GM18499 (cell line): ENCODE results near the gene TENM3.
"Not testable (repeated sequence)": the region's sequence is repeated elsewhere in the genome, so short reads cannot be mapped to it uniquely, and the experiment has no call there.

Source experiments
- ATAC-seq: cut with Tn5 transposase; IDR thresholded peaks from one replicate; pipeline ENCODE4 v1.9.1; 2021; ENCODE audit warnings: moderate number of reproducible peaks; ENCODE audit not compliant: insufficient read depth, unreplicated experiment

The TENM3 gene

DNA sequence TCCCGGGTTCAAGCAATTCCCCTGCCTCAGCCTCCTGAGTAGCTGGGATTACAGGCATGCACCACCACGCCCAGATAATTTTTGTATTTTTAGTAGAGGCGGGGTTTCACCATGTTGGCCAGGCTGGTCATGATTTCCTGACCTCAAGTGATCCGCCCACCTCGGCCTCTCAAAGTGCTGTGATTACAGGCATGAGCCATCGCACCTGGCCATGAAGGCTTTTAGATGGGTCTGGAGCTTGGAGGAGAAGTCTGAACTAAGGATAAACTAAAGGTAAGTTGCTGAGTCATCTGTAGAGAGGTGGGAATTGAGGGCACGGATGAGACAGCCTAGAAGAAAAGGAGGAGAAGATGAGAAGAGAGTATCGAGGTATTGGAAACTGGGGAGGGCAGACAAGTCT lies at the start of gene TENM3:
TSS of gene TENM3 (plus strand) at position 199 of the 400 bp plus-strand sequence. CDS start 80,619 bp downstream, outside the sequence.
- not testable (repeated sequence) for ATAC-seq

DNA sequence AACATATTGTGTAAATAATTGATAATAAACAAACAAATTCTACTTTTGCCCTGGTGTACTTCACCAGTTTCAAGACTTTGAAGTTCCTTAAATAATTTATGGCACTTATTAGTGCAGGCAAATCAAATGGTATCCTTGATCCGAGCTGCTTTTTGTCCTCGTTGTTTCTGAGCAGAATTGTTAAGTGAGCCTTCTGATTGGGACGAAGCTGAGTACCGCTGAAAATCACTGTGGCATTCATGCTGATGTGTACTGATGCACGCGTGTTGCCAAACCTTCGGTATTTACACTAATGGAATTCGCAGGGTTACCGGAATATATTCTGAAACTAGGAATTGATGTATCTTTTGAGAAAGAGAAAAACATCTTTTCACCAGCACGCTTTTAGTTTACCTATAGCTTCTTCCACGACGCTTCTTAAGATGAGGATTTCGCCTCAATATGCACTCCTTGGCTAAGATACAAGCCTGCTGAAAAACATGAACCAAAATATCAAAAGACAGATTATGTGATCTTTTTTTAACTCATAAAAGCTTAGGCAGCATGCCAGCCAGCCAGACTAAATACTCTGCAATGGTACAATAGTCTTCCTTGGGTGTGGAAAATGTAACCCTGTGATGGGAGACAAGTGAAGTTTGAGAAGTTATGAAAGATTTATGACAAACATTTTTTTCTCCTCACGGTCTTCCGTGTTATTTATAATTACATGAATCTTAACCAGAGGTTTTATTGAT lies 48.9 kb upstream of the TENM3 start:
- no peak for ATAC-seq

DNA sequence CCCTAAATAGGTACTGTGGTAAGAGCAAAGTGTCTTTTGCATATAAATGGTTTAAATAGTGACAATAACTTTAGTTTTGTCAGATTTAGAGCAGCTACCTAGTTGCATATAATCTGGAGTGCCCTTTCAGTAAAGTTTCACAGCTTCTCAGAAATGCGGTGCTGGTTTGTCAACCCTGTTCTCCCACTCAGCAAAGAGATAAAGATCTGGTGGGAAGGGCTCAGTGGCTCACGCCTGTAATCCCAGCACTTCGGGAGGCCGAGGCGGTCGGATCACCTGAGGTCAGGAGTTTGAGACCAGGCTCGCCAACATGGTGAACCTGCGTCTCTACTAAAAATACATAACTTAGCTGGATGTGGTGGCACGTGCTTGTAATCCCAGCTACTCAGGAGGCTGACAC lies 45.6 kb upstream of the TENM3 start:
- ATAC-seq: no peak

DNA sequence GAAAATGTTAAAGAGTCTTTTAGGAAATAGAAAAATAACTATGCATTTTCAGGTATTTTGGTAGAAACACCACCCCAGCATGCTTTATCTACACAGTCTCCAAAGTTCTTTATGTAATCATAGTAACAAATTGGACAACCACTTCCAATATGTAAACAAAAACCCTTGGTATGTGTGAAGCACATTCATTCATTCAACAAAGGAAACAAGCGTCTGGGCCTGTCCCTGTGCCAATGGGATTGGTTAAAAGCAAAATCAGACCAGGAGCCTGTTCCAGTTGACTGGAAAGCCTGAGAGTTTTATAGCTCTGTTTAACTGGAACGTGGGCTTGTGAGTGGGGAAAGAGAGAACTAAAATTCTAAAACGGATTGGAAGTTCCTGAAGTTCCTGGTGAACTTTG lies 41.3 kb upstream of the TENM3 start:
- ATAC-seq: no peak

DNA sequence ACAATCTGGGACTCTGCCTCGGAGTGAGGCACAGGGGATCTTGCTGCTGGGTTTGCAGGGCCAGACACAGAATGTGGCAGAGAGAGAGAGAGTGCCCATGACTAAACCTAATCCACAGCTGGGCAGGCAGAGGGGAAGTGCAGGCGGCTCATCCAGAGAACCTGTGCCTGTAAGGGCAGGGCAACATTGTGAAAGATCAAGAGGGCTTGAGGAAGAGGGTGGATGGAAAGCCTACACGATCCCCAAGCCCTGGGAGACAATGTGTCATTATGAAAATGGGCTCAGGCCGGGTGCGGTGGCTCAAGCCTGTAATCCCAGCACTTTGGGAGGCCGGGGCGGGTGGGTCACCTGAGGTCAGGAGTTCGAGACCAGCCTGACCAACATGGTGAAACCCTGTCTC lies 40.6 kb upstream of the TENM3 start:
- ATAC-seq: no peak

DNA sequence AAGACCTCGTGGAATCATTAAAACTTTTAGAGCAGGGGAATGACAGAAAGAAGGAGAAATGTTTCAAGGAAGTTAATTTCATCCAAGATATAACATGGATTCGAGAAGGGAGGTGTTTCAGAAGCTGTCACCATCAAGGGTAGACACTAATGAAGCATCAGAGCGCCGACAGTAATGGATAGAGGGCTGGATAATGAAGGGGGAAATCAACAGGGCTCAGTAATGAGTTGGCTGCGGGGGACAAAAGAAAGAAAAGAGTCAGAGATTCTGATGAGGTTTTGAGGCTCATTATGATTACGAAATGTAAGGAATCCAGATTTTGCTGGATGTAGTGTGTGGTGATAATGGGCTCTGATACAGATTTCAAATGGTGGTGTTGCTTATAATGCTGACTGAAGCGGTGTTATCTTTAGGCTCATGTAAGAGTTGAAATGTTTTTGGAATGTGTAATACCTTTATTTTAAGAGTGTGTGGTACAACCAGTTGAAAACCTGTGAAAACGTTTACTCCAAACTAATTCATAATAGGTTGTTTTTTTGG lies 39.3 kb upstream of the TENM3 start:
- no peak for ATAC-seq

DNA sequence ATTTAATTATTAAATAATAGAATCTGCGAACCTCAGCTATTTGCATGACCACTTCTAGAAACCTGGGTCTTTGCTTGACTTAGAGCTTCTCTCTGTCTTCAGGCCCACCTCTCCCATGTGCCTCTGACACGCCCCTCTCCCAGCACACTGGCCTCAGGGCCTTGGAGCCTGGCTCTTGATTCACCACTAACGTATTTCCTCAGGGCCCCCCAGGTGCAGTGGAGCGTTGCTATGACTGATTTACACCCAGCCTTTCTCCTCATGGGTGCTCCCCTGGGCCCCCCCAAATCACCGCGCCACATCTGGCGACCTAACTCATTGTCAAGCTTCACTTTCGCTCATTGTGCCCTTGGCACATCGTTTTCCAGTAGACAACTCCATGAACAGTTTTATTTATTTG lies 37.9 kb upstream of the TENM3 start:
- ATAC-seq: no peak

DNA sequence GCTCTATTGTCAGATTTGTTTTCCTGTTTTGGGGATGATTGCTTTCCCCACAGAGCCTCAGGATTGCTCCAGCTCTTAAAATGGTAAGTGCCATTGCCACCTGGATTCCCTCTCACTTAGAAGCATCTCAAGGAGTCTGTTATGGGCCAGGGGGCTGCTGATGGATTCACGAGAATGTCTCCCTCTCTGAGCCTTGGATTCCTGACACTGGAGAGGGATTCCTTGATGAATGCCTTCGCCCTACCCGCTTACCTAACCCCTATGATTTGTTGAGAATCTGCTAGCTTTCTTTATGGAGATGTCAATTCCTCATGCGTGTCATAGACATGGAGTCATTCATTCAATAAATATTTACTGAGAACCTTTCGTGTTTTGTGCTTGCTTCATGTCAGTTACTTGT lies 36.9 kb upstream of the TENM3 start:
- no peak for ATAC-seq

DNA sequence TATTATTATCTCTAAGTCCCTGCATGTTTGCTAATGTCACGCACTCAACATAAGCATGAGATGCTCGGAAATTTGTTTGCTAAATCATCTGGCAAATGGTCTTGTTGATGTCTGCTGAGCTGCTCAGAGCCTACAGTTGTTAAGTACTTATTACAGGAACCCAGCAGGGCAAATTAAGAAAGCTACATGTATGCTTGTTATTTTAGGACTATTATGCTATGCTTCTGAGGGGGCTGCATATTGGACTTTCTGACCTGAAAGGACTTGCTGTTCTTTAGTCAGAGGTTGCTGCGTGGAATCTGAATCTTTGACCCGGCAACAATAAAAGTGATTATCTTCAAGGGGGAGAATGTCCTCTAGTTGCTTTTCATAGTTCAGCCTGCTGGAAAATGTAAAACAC lies 36.3 kb upstream of the TENM3 start:
- no peak for ATAC-seq

DNA sequence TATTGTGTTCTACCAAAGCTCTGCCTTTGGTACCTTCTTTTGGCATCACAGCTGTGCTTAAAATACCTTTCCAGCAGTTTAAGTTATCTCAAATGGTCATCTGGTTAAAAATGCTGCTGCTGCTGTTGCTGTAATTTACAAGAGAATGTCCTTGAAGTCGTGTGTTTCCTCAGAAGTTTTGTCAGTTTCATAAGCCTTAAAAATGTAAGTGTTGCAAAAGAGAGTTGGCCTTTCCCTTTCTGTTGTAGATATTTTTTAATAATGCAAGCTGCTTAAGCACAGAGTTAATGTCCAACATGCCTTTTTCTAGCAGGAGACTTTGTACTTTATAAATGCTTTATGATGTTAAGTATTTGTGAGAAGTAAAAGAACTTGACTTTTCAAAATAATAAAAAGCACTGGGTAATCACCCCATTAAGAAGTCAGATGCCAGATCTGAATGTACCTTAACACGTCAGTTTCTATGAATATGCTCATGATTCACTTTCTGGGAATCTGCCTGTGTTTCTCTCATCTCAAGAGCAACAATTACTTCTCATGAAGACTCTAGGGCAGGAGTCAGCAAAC lies 35.3 kb upstream of the TENM3 start:
- no peak for ATAC-seq

DNA sequence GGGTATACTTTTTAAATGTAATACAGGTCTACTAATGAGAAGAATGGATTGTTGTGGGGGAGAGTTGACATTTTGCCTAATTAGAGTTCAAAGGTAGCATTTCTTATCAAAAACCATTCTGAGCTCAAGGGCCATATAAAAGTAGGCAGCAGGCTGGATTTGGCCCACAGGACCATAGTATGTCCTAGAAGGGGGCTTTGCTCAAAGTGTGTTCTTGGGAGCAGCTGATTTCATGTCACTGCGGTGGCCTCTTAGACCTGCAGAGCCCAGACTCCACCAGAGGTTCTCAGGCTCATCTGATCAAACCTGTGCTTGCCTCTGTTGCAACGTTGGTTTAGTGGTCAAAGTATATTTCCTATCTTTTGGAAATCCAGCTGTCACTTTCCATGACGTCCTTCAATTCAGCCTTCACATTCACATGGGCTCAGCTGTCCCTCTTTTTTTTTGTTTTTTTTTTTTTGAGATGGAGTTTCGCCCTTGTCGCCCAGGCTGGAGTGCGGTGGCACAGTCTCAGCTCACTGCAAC lies 34.6 kb upstream of the TENM3 start:
- no peak for ATAC-seq

DNA sequence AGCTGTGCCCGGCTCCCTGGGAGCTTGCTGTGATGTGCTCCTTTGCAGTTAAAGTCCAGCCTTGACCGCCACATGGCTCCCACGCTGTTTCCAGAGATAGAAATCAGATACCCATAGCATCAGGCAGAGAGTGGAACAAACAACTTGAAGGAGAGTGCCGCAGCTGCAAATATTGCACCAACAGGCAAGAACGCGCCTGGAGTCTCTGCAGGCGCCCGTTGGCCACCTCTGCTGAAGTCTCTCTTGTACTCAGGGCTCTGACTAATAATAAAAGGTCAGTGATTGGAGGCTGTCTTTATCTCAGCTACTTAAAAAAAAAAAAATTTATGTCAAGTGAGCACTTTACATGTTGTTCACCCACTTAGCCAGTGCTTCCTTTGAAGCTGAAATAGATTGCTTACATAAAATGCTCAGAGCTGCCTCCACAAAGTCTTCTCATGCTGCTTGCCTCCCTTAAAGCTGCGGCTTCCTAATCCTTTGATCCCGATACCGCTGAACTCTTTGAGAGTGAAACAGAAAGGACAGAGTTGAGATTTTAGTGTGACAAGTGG lies 30.9 kb upstream of the TENM3 start:
- ATAC-seq: no peak

DNA sequence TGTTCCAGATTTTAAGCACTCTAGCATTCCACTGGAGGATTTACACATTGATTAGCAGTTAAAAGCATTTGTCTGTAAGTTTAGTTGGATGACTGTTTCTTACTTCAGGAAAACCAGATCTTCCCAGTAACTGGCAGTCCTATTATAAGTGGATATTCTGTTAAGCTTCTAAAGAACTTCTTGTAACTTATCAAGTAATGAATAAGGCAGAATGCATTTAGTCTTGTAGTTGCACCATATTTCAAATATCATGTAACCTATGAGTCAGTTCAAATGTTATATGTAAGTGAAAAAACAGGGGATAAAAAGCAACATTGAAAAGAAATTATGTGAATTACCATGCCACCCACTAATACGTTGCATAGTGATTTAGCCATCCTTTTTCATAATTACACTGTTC lies 30.2 kb upstream of the TENM3 start:
- ATAC-seq: no peak

DNA sequence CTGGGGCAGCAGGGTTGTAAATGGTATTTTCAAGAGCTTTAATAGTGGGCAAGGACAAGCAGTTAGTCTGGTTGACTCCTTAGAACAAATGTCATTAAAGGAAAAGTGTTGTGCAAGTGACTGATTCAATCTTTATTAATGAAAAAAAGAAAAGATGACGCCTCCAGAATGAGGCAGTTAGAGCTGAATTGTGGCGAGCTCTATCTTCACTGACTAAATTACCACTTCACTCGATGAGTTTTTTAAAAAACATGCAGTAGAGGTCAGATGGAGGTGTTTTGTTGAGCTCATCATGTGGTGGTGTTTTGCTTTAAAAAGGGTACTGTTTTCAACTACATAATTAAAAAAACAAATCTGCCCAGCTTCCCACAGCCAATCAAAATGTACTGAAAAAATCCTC lies 28.1 kb upstream of the TENM3 start:
- ATAC-seq: no peak

DNA sequence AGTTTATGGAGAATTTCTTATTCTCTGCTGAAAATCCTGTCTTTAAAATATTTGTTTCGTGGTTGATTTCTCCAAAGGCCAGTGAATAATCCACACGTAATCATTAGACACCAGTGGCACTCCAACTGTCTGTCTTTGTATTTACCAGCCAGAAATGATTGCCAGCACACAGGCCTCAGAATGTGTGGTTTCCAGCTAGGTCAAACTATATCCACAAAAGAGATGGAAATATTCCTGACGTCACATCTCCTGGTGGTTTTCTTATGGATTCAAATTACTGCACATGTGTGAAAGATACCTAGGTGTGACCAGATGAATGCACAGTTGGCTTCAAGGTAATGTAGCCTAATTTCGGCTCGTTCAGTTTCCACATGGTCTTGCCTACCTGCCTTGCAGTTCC lies 27.2 kb upstream of the TENM3 start:
- ATAC-seq: no peak

DNA sequence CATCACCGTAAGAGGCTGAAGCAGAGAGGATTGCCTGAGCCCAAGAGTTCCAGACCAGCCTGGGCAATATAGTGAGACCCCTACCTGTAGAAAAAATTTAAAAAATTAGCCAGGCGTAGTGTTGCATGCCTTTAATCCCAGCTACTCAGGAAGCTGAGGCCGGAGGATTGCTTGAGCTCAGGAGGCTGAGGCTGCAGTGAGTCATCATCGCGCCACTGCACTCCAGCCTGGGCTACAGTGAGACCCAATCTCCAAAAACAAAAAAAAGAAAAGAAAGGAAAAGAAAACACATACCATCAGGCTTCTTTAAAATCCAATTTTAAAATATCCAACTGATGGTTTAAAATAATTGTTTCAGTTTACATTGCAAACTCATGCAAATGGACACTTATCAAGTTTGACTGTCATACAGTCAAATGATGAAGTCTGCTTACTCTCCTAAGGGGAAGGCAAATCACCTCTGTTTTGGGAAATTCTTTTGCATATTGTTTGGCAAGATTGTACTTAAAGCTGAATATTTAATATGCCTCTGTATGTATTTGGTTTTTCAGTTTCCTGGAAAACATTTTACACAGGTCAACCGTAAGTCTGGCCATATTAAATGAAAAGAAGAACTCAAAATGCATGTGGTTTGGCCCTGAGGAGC lies 23.7 kb upstream of the TENM3 start:
- no peak for ATAC-seq

DNA sequence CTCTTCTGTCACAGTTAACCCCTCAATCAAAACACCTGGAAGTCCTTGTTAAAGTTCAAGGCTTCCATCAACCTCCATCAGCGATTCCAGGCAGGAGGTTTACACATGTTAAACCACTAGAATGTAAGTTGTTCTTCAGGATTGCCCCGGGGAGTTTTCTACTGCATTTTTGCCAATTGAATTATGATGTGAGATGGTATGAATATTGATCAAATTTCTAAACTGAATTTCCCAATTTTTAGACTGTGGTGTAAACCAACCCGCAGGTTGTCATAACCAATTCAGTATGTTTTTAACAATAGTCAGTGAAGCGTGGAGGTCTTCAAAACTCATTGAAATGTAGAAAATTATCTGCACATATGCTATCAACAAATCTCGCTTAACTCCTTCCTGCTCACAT lies 21.2 kb upstream of the TENM3 start:
- ATAC-seq: no peak

DNA sequence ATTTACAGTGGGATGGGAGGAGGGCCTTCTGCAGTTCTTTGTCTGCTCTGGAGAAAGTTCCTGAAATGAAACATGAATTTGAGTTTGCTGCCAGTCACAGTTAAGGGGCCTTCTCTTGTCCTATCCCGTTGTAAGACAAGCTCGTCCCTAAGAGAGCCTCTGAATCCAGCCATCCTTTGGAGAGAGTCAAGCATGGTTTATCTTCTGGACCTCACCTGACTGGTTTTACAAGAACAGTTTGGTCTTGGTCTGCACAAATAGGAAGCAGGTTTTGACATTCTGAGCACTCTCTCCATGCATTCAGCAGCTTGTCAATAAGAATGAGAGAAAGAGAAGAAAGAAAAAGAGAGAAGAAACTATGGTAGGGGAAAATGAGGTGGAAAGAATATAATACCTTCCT lies 20.4 kb upstream of the TENM3 start:
- no peak for ATAC-seq

DNA sequence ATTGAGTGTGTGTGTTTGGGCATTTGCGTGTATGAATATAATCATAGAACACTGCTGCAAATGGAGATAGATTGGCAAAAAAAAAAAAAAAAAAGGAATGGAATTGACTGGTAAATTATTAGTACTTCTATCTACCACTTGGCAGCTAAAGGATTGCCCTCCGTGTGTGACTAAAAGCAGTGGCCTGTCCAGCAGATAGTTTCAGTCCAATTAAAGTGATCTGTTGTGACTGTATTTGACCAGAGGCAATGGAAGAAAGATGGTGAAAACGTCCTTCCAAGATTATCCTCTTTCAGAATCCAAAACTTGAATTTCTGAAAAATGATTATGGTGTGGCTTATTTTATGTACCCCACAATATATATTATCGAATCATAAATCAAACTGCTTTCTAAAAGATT lies 19.5 kb upstream of the TENM3 start:
- no peak for ATAC-seq

DNA sequence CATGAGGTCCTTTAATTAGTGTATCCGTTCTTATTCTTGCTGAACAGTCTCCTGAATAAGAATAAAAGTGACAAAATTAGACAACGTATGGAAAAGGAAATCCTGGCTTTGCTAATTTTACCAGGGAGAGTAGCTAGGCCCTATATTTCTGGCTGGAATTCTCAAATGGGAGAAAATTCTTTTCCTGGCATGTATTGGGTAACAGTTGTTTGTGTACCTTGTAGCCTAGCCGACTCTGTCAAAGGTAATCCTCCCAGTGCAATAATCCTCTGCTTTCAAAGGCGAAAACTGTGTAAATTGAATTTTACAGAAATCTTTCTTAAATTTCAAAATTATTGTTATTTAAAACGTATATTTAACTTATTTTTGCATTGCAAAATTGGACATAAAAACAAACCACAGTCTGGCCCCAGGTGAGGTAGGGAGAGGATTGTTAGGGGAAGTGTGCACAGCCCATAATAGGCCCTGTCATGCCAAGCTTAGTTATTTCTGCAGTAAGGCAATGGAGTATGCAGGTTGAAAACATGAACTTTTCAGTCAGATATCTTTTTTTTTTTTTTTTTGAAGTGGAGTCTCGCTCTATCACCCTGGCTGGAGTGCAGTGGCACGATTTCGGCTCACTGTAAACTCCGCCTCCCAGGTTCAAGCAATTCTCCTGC lies 18.9 kb upstream of the TENM3 start:
- ATAC-seq: no peak
